Measurements from ENCODE around the gene BNC1.

BNC1 gene

GRCh38 chr15:83285979-83286553 is 1.6 kb upstream of the BNC1 start:
- FAIRE-seq (no peak), DNase-seq (ENCODE audit: insufficient read length, low spot score) (no peak)
- TF ChIP-seq CTCF (IDR thresholded peaks at IDR 0.05; ENCODE audit: insufficient read depth, missing control alignments): no peak

- no peak for DNase-seq (ENCODE audit: insufficient read length, low spot score)
- TF ChIP-seq CTCF (IDR thresholded peaks at IDR 0.05; ENCODE audit: insufficient read depth, missing control alignments): no peak
- FAIRE-seq: no peak
Observed at GRCh38 chr15:83285284-83285978, 967 bp upstream of the BNC1 start.

GRCh38 chr15:83283813-83284558 is 478 bp downstream of the BNC1 start:
- DNase-seq (ENCODE audit: insufficient read length, low spot score): no peak
- no peak for FAIRE-seq
- no peak for TF ChIP-seq CTCF (IDR thresholded peaks at IDR 0.05; ENCODE audit: insufficient read depth, missing control alignments)

- FAIRE-seq (no peak), DNase-seq (ENCODE audit: insufficient read length, low spot score) (no peak)
- TF ChIP-seq CTCF (IDR thresholded peaks at IDR 0.05; ENCODE audit: insufficient read depth, missing control alignments): no peak
Observed at GRCh38 chr15:83283138-83283812, 1.2 kb downstream of the BNC1 start.

GRCh38 chr15:83282776-83283137 is 1.7 kb downstream of the BNC1 start:
- no peak for DNase-seq (ENCODE audit: insufficient read length, low spot score)
- FAIRE-seq: no peak
- no peak for TF ChIP-seq CTCF (IDR thresholded peaks at IDR 0.05; ENCODE audit: insufficient read depth, missing control alignments)

GRCh38 chr15:83282141-83282540 is 2.3 kb downstream of the BNC1 start:
- FAIRE-seq: no peak
- TF ChIP-seq CTCF (IDR thresholded peaks at IDR 0.05; ENCODE audit: insufficient read depth, missing control alignments): no peak
- no peak for DNase-seq (ENCODE audit: insufficient read length, low spot score)

Data from D721Med (cell line).